ENCODE results near the gene GPR157.

GPR157 gene

DNA sequence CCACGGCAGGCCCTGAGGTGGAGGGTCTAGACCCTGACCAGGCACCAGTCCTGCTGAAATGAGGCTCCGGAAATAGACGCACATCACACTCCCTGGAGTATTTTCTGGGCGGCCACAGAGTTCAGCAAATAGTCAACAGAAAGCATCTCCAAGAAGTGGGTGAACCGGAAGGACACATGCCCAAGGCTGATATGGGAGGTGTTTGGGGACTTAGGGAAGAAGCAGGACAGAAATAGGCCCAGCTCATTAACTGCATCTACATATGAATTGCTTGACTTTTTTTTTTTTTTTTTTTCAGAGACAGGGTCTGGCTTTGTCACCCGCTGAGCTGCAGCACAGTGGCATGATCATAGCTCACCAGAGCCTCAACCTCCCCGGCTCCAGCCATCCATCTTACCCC lies 36.5 kb upstream of the GPR157 start:
- in situ Hi-C loops (cut with MboI; ENCODE audit: low sequenced_read_pairs, unreplicated experiment), result no loop called here
- TF ChIP-seq, protein P1, sequence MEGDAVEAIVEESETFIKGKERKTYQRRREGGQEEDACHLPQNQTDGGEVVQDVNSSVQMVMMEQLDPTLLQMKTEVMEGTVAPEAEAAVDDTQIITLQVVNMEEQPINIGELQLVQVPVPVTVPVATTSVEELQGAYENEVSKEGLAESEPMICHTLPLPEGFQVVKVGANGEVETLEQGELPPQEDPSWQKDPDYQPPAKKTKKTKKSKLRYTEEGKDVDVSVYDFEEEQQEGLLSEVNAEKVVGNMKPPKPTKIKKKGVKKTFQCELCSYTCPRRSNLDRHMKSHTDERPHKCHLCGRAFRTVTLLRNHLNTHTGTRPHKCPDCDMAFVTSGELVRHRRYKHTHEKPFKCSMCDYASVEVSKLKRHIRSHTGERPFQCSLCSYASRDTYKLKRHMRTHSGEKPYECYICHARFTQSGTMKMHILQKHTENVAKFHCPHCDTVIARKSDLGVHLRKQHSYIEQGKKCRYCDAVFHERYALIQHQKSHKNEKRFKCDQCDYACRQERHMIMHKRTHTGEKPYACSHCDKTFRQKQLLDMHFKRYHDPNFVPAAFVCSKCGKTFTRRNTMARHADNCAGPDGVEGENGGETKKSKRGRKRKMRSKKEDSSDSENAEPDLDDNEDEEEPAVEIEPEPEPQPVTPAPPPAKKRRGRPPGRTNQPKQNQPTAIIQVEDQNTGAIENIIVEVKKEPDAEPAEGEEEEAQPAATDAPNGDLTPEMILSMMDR (IDR thresholded peaks at IDR 0.05; ENCODE audit: borderline replicate concordance, control extremely low read depth, extremely low read depth, insufficient read depth, missing control alignments), result no peak
- no peak for DNase-seq (ENCODE audit: low spot score)

DNA sequence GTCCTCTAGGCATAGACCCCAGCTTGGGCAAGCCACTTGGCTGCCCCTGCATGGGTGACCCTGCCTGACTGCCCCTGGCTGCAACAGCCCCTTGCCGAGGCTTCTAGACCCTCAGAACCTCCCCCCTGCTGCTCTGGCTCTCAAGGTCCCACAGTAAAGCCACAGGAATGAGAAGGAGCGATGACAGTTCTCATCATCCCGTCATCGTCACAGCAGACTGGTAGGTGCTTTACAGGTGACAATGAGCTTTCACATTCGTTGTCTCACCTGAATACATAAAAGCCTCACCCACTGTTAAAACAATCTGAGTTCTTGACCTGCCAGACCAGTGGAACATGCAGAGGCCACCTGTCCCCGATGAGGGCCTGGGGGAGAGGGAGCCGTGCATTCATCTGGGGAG lies 36.0 kb upstream of the GPR157 start:
- no peak for DNase-seq (ENCODE audit: low spot score)
- in situ Hi-C loops (cut with MboI; ENCODE audit: low sequenced_read_pairs, unreplicated experiment), result no loop called here
- TF ChIP-seq, protein P1 (IDR thresholded peaks at IDR 0.05; ENCODE audit: borderline replicate concordance, control extremely low read depth, extremely low read depth, insufficient read depth, missing control alignments), result no peak

DNA sequence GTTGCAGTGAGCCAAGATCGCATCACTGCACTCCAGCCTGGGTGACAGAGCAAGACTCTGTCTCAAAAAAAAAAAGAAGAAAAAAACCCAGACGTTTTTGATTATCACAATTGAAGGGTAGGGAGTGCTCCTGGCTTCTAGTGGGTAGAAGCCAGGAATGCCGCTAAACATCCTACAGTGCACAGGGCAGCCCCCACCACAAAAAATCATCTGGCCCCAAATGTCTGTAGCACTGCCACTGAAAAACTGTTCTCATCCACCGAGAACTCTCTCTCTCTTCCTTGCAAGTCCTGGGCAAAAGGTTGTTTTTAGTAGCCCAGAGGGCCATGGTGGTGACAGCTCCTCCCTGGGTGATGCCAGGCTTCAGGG lies 35.6 kb upstream of the GPR157 start:
- in situ Hi-C loops (cut with MboI; ENCODE audit: low sequenced_read_pairs, unreplicated experiment), result no loop called here
- TF ChIP-seq, protein P1 (IDR thresholded peaks at IDR 0.05; ENCODE audit: borderline replicate concordance, control extremely low read depth, extremely low read depth, insufficient read depth, missing control alignments), result no peak
- no peak for DNase-seq (ENCODE audit: low spot score)

DNA sequence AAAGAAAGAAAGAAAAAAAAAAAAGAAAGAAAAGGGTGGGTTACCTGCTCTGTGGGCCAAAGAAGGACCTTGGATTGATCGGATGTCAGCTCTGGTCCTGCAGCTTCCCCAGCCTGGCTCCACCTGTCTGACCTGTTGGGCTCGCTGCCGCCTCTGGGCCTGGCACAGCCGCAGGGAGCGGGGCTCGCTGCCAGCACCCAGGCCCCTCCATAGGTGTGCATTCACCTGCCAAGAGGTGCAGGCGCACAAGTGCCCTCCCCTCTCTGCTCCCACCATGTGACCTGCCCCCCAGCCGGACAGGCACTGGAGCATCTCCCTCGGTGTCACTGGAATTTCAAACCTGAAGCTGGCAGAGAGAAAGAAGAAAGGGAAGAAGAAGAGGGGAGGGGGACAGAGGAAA lies 33.1 kb upstream of the GPR157 start:
- no peak for DNase-seq (ENCODE audit: low spot score)
- TF ChIP-seq, protein P1 (IDR thresholded peaks at IDR 0.05; ENCODE audit: borderline replicate concordance, control extremely low read depth, extremely low read depth, insufficient read depth, missing control alignments), result no peak
- in situ Hi-C loops (cut with MboI; ENCODE audit: low sequenced_read_pairs, unreplicated experiment), result no loop called here

DNA sequence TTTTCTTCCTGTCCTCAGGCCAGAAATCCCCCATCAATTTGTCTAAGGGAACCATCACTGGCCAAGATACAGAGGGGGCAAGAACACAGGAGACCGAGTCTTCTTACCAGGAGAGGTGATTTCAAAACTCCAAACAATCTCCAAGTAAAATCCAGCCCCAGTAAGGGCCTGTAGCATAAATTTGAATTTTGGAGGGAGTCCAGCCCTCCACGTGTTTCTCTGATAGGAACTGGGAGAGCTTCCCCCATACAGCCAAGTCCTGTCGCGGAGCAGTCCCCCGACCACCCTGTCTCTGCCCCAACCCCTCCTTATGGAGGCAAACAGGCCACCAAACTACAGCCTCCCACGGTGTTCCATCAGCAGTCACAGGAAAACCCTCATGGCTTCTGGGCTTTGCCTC lies 32.4 kb upstream of the GPR157 start:
- TF ChIP-seq, protein P1 (IDR thresholded peaks at IDR 0.05; ENCODE audit: borderline replicate concordance, control extremely low read depth, extremely low read depth, insufficient read depth, missing control alignments), result no peak
- in situ Hi-C loops (cut with MboI; ENCODE audit: low sequenced_read_pairs, unreplicated experiment), result no loop called here
- DNase-seq (ENCODE audit: low spot score), result no peak

DNA sequence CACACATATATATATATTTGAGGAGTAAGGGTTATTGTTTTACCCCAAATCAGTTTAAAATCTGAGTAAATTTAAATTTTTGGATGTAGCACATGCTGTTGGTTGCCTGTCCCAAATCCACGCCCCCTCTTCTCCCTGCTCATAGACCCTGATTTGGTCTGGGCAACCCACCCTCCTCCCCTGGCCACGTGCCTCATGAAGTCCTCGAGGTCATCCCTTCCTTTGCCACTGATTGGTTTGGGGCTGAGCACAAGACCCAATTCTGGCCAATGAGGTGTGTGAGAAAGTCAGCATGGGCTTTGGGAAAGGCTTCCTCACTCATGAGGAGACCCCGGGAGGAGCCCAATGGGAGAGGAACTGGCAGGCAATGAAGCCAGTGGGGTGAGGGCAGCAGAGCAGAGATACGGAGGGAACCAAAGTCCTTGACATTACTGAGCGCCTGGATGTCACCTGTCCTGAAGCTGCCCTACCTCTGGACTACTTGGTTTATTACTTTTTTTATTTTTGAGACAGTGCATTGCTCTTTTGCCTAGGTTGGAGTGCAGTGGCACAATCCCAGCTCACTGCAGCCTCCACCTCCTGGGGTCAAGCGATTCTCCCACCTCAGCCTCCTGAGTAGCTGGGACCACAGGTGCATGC lies 31.3 kb upstream of the GPR157 start:
- DNase-seq (ENCODE audit: low spot score), result no peak
- TF ChIP-seq, protein P1 (IDR thresholded peaks at IDR 0.05; ENCODE audit: borderline replicate concordance, control extremely low read depth, extremely low read depth, insufficient read depth, missing control alignments), result no peak
- in situ Hi-C loops (cut with MboI; ENCODE audit: low sequenced_read_pairs, unreplicated experiment), result no loop called here

All from GM13976 (cell line).